CD8-positive, alpha-beta memory T cell (primary cell): Measurements from ENCODE around the gene ACTA2. TPM values are rescaled to one million over a fixed set of nuclear protein-coding genes. Genes with fewer than 3 reads are reported as not detected.

Source experiments
- CTCF ChIA-PET: fragments of 350-600 bp; sonication (Branson Sonifier 250); formaldehyde crosslinking; loops from one replicate; lab custom pipeline; 2021; ENCODE audit warnings: antibody characterized with exemption; lab: Charles Lee
- POLR2A ChIA-PET: fragments of 350-600 bp; sonication (Branson Sonifier 250); formaldehyde crosslinking; loops from one replicate; lab custom pipeline; 2021; ENCODE audit warnings: antibody characterized with exemption; lab: Charles Lee
- DNase-seq, 5 donors: peaks; one replicate each; pipeline versions ENCODE4 v3.0.0 to v3.0.0-alpha.2; 2020 to 2022; ENCODE audit warnings: mixed read lengths in 1 of 5
- H3K27ac ChIP-seq: one replicate; pipeline ENCODE4 v1.7.0; 2013; ENCODE audit warnings: low read depth, mild to moderate bottlenecking, low read length, moderate library complexity
- H3K27me3 ChIP-seq: 2 replicates; pipeline ENCODE4 v1.7.0; 2013; ENCODE audit warnings: low read length, mild to moderate bottlenecking; ENCODE audit not compliant: insufficient read depth, poor library complexity, severe bottlenecking
- H3K36me3 ChIP-seq: 2 replicates; pipeline ENCODE4 v1.7.0; 2013; ENCODE audit warnings: mild to moderate bottlenecking, low read length, moderate library complexity; ENCODE audit not compliant: insufficient read depth
- H3K4me1 ChIP-seq: 2 replicates; pipeline ENCODE4 v1.7.0; 2013; ENCODE audit warnings: mild to moderate bottlenecking, low read length, moderate library complexity; ENCODE audit not compliant: insufficient read depth
- H3K4me3 ChIP-seq: 2 replicates; pipeline ENCODE4 v1.7.0; 2013; ENCODE audit warnings: mild to moderate bottlenecking, low read length
- H3K9me3 ChIP-seq: 2 replicates; pipeline ENCODE4 v1.7.0; 2013; ENCODE audit warnings: mild to moderate bottlenecking, low read length
- H3K27ac Mint-ChIP-seq, 8 donors: one replicate each; pipeline ENCODE4 v1.8.0; 2020 to 2021; ENCODE audit warnings: mixed read lengths in 8 of 8, mild to moderate bottlenecking in 6 of 8, inconsistent platforms in 3 of 8, moderate library complexity in 3 of 8
- H3K27me3 Mint-ChIP-seq, 2 donors: one replicate each; pipeline ENCODE4 v1.8.0; 2020 to 2021; ENCODE audit warnings: mixed read lengths in 2 of 2, mild to moderate bottlenecking in 1 of 2, moderate library complexity in 1 of 2
- H3K36me3 Mint-ChIP-seq, 3 donors: one replicate each; pipeline ENCODE4 v1.8.0; 2020 to 2021; ENCODE audit warnings: mixed read lengths in 3 of 3, inconsistent platforms in 1 of 3, mild to moderate bottlenecking in 1 of 3
- H3K4me1 Mint-ChIP-seq, 3 donors: one replicate each; pipeline ENCODE4 v1.8.0; 2020 to 2021; ENCODE audit warnings: mixed read lengths in 3 of 3, inconsistent platforms in 1 of 3, mild to moderate bottlenecking in 1 of 3
- H3K4me3 Mint-ChIP-seq, 7 donors: one replicate each; pipeline ENCODE4 v1.8.0; 2020 to 2021; ENCODE audit warnings: mixed read lengths in 7 of 7, mild to moderate bottlenecking in 6 of 7, moderate library complexity in 4 of 7, inconsistent platforms in 2 of 7
- H3K9me3 Mint-ChIP-seq, 5 donors: one replicate each; pipeline ENCODE4 v1.8.0; 2020 to 2022; ENCODE audit warnings: mixed read lengths in 5 of 5, mild to moderate bottlenecking in 3 of 5, moderate library complexity in 2 of 5, inconsistent platforms in 1 of 5
- polyA plus RNA-seq: library from polyadenylated mRNA; unstranded; fragments of 300-500 nt; fragmentation: Illumina TruSeq; gene quantifications from one replicate; pipeline ENCODE4 v1.2.3, GENCODE V29; 2021
- total RNA-seq, 2 experiments: library from RNA; stranded (reverse); gene quantifications; one replicate each; pipeline ENCODE4 v1.2.3, GENCODE V29; 2021

The ACTA2 gene
- total and polyA plus RNA-seq, 3 experiments from 2014 or later: 24.4 to 37.1 (median 35.0) TPM

DNA sequence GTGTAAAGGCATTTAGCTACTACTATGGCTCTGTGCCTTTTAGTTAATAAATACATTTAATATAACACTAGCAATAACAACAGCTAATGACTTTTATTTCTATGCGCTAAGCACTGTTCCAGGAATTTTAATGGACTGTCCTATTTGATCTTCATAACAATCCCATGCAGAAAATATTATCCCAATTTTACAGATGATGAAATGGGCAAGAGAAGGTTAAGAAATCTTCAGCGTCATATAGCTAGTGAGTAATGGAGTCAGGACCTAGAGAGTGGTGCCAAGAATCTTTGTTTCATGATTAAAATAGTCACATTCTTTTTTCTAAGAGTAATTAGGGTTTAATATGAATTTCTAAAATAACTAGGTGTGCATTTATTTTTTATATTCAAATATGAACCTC is 32.4 kb downstream of the ACTA2 start:
- Mint-ChIP-seq H3K9me3 (no peaks in the 10 kb centered on the region), H3K4me1 (peaks cover 0 to 7% (median 0%) of the 10 kb centered on the region in 3 donors), H3K27me3 (no peaks in the 10 kb centered on the region), H3K4me3 (no peak overlapping the region), H3K36me3 (peaks cover 0 to 88% (median 17%) of the 10 kb centered on the region in 3 donors), H3K27ac (no peak overlapping the region)
- DNase-seq: no peak
- H3K36me3 ChIP-seq: peaks cover 4% of the 10 kb centered on the region
- no peaks in the 10 kb centered on the region for H3K4me1 ChIP-seq
- H3K27me3 ChIP-seq: no peaks in the 10 kb centered on the region
- H3K27ac ChIP-seq: no peak overlapping the region
- ChIA-PET POLR2A (no interaction called here), CTCF (interaction anchor here (1.2 to 1.4 kb wide), 2 partner anchors 11 to 14 kb away, joined by 4 read pairs; no protein-coding TSS in a partner anchor)
- H3K9me3 ChIP-seq: no peaks in the 10 kb centered on the region
- H3K4me3 ChIP-seq: no peak overlapping the region

DNA sequence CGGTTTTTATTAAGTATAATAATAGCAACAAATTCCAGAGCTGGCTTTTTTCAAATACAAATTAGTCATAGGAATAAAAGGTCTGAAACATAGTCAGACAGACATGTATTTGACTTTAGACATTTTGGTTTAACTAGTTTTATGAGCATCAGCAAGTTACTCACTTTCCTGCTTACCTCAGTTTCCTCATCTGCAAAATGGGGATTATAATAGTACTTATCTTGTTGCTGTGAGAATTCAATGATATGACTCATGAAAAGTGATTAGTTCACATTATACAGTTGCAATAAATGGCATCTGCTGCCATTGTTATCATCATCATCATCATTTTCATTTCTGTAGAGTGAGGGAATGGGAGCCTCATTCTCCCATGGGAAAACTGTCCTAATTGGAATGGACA is 33.5 kb downstream of the ACTA2 start:
- Mint-ChIP-seq H3K27ac (no peak overlapping the region), H3K36me3 (peaks cover 0 to 84% (median 15%) of the 10 kb centered on the region in 3 donors), H3K4me3 (no peak overlapping the region), H3K4me1 (peaks cover 0 to 4% (median 1%) of the 10 kb centered on the region in 3 donors), H3K27me3 (no peaks in the 10 kb centered on the region), H3K9me3 (no peaks in the 10 kb centered on the region)
- CTCF ChIA-PET: no interaction called here
- no peaks in the 10 kb centered on the region for H3K4me1 ChIP-seq
- DNase-seq: no peak
- H3K9me3 ChIP-seq: no peaks in the 10 kb centered on the region
- POLR2A ChIA-PET: no interaction called here
- no peaks in the 10 kb centered on the region for H3K27me3 ChIP-seq
- H3K27ac ChIP-seq: no peak overlapping the region
- H3K36me3 ChIP-seq: peaks cover 4% of the 10 kb centered on the region
- no peak overlapping the region for H3K4me3 ChIP-seq

DNA sequence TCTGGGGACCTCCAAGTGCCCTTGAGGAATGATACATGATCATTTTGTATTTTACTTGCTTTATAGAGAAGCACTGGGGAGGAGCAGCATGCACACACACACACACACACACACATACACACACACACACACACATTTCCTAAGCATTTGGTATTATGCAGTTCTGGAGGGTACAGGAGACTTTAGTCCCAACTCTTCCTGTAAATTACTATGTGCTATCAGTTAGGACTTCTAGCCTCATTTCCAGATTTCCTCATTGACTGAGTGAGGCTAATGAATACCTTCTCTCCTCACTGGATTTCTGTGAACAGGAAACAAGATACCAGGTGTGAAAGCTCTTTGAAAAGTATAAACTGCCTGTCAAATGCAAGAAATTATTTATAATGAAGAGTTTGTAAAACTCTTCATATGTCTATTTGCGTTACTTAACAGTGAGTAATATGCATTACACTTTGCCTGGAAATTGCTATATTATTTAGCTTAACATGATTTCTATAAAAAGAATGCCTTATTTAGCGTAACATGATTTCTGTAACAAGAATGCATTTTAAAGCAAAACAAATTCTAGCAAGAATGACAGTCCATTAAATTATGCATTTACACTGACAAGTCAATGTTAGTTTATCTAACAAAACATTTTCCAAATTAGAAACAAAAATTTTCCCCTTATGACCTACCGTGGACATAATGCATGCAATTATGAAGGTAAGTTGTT is 34.2 kb downstream of the ACTA2 start:
- Mint-ChIP-seq H3K27me3 (no peaks in the 10 kb centered on the region), H3K4me1 (peaks cover 0 to 4% (median 1%) of the 10 kb centered on the region in 3 donors), H3K27ac (no peak overlapping the region), H3K9me3 (no peaks in the 10 kb centered on the region), H3K4me3 (no peak overlapping the region), H3K36me3 (peaks cover 0 to 84% (median 13%) of the 10 kb centered on the region in 3 donors)
- H3K9me3 ChIP-seq: no peaks in the 10 kb centered on the region
- DNase-seq: no peak
- H3K36me3 ChIP-seq: peaks cover 4% of the 10 kb centered on the region
- ChIA-PET POLR2A (interaction anchor here (0.6 kb wide), 1 partner anchor 26 kb away, joined by 4 read pairs; no protein-coding TSS in a partner anchor), CTCF (interaction anchor here (1.5 kb wide), 1 partner anchor 14 kb away, joined by 3 read pairs; no protein-coding TSS in a partner anchor)
- no peak overlapping the region for H3K4me3 ChIP-seq
- no peaks in the 10 kb centered on the region for H3K4me1 ChIP-seq
- H3K27ac ChIP-seq: no peak overlapping the region
- H3K27me3 ChIP-seq: no peaks in the 10 kb centered on the region

DNA sequence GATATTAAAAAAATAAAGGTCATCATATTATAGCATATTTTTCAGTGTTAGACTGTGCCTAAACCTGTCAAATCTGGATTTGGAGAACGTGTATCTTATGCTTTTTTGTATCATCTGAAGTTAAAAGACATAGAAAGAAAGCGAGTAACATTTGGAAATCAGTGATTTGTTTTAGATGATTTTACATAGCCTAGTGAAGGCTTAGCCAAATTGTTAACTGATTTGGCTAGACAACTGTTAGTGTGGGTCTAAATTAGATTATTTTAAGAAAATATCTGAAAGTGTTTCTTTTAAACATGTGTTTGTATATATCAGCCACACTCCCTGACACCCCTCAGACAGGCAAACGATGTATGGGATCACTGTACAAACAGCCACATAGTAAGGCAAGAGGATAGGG is 35.6 kb downstream of the ACTA2 start:
- Mint-ChIP-seq H3K27ac (peak overlapping the region in 1 of 8 donors; percentile 72), H3K27me3 (no peaks in the 10 kb centered on the region), H3K4me1 (peaks cover 0 to 4% (median 1%) of the 10 kb centered on the region in 3 donors), H3K36me3 (peaks cover 0 to 86% (median 19%) of the 10 kb centered on the region in 3 donors), H3K4me3 (no peak overlapping the region), H3K9me3 (no peaks in the 10 kb centered on the region)
- H3K9me3 ChIP-seq: no peaks in the 10 kb centered on the region
- H3K4me1 ChIP-seq: no peaks in the 10 kb centered on the region
- no peak overlapping the region for H3K27ac ChIP-seq
- no peaks in the 10 kb centered on the region for H3K27me3 ChIP-seq
- no peak for DNase-seq
- ChIA-PET CTCF (interaction anchor here (1.0 to 1.5 kb wide), 2 partner anchors 15 to 26 kb away, joined by 3 read pairs; no protein-coding TSS in a partner anchor), POLR2A (no interaction called here)
- H3K4me3 ChIP-seq: no peak overlapping the region
- peaks cover 8% of the 10 kb centered on the region for H3K36me3 ChIP-seq

DNA sequence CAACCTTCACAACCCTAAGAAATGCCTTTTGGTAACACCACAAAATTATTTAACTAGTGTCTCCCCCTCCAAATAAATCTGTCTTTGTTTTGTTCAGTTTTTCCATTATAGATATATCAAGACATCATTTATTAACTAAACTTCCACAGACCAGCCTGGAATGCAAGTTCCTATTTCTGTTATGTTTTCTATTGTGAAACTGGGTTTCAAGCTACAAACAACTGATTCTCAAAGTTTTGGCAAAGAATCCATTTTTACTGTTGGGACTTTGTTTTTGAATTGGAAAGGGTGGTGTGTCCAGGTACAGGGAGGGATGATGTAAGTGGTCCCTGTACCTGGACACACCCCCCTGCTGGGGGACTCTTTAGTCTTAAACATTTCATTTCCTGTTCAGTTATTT is 36.3 kb downstream of the ACTA2 start:
- H3K4me3 Mint-ChIP-seq: no peak overlapping the region
- Histone ChIP-seq H3K4me3 (no peak overlapping the region), H3K9me3 (no peaks in the 10 kb centered on the region), H3K36me3 (peaks cover 10% of the 10 kb centered on the region), H3K4me1 (no peaks in the 10 kb centered on the region), H3K27ac (no peak overlapping the region), H3K27me3 (no peaks in the 10 kb centered on the region)
- peaks cover 0 to 88% (median 25%) of the 10 kb centered on the region in 3 donors for H3K36me3 Mint-ChIP-seq
- no peaks in the 10 kb centered on the region for H3K9me3 Mint-ChIP-seq
- peaks cover 0 to 4% (median 1%) of the 10 kb centered on the region in 3 donors for H3K4me1 Mint-ChIP-seq
- H3K27me3 Mint-ChIP-seq: no peaks in the 10 kb centered on the region
- CTCF ChIA-PET: interaction anchor here (1.0 kb wide), 1 partner anchor 27 kb away, joined by 3 read pairs; no protein-coding TSS in a partner anchor
- H3K27ac Mint-ChIP-seq: peak overlapping the region in 2 of 8 donors; percentile 14 to 47
- POLR2A ChIA-PET: no interaction called here
- DNase-seq: no peak

DNA sequence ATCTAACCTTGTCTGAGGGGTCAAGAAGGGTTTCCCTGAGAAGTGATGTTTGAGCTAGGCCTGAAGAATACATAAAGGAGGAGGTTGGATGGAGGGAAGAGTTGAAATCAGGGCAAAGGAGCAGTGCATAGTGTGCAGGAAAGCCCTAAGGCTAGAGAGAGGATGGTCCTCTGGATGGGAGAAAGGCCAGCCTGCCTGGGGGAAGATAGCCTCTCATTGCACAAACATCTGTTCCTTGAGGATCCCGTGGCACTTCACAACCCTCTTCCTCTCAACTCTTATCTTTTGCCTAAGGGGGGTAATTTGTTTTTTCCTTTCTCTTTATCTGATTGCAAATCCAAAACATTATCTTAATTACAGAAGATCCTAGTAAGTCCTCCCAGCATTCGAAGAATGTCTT is 36.8 kb downstream of the ACTA2 start:
- H3K4me1 Mint-ChIP-seq: peaks cover 0 to 4% (median 1%) of the 10 kb centered on the region in 3 donors
- H3K27me3 ChIP-seq: no peaks in the 10 kb centered on the region
- DNase-seq: no peak
- no peak overlapping the region for H3K4me3 Mint-ChIP-seq
- POLR2A ChIA-PET: no interaction called here
- peaks cover 0 to 90% (median 27%) of the 10 kb centered on the region in 3 donors for H3K36me3 Mint-ChIP-seq
- peaks cover 13% of the 10 kb centered on the region for H3K36me3 ChIP-seq
- H3K9me3 Mint-ChIP-seq: no peaks in the 10 kb centered on the region
- H3K27me3 Mint-ChIP-seq: no peaks in the 10 kb centered on the region
- no peaks in the 10 kb centered on the region for H3K4me1 ChIP-seq
- CTCF ChIA-PET: no interaction called here
- peak overlapping the region in 4 of 8 donors; percentile 6 to 81 (median 14) for H3K27ac Mint-ChIP-seq
- no peak overlapping the region for H3K27ac ChIP-seq
- H3K4me3 ChIP-seq: no peak overlapping the region
- H3K9me3 ChIP-seq: no peaks in the 10 kb centered on the region

DNA sequence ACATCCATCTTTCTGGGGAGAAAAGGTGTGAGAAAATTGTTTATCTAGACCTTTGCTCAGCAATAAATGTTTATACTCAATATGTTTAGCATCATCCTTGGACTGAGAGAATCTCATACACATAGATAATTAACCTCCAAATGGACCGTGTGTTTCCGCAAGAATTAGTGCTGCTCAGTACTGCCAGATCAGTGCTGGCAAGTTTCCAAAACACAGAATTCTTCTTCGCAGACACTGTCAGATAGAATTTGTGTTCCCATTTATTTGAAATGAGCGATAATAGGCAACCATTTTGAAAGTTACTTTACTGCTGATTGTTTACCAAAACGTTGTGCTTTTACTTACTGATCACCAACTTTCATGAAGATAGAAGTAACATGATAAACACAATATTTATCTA is 38.8 kb downstream of the ACTA2 start:
- Mint-ChIP-seq H3K4me1 (peaks cover 0 to 4% (median 1%) of the 10 kb centered on the region in 3 donors), H3K36me3 (peaks cover 1 to 86% (median 31%) of the 10 kb centered on the region in 3 donors), H3K9me3 (no peaks in the 10 kb centered on the region), H3K27me3 (no peaks in the 10 kb centered on the region), H3K27ac (no peak overlapping the region), H3K4me3 (no peak overlapping the region)
- ChIA-PET CTCF (no interaction called here), POLR2A (no interaction called here)
- peaks cover 14% of the 10 kb centered on the region for H3K36me3 ChIP-seq
- no peak overlapping the region for H3K27ac ChIP-seq
- H3K4me1 ChIP-seq: no peaks in the 10 kb centered on the region
- H3K27me3 ChIP-seq: no peaks in the 10 kb centered on the region
- H3K4me3 ChIP-seq: no peak overlapping the region
- H3K9me3 ChIP-seq: no peaks in the 10 kb centered on the region
- no peak for DNase-seq

DNA sequence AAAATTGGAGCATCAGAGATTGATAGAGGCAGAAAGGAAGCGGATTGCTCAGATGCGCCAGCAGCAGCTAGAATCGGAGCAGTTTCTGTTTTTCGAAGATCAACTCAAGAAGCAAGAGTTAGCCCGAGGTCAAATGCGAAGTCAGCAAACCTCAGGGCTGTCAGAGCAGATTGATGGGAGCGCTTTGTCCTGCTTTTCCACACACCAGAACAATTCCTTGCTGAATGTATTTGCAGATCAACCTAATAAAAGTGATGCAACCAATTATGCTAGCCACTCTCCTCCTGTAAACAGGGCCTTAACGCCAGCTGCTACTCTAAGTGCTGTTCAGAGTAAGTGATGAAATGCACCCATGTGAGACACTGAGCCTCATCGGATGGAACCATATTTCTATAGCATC is 39.4 kb downstream of the ACTA2 start:
- Mint-ChIP-seq H3K27ac (peak overlapping the region in 1 of 8 donors; percentile 1), H3K9me3 (no peaks in the 10 kb centered on the region), H3K27me3 (no peaks in the 10 kb centered on the region), H3K4me1 (peaks cover 1 to 7% (median 2%) of the 10 kb centered on the region in 3 donors), H3K36me3 (peaks cover 4 to 86% (median 35%) of the 10 kb centered on the region in 3 donors), H3K4me3 (no peak overlapping the region)
- Histone ChIP-seq H3K27ac (no peak overlapping the region), H3K9me3 (no peaks in the 10 kb centered on the region), H3K27me3 (no peaks in the 10 kb centered on the region), H3K36me3 (peaks cover 18% of the 10 kb centered on the region), H3K4me1 (no peaks in the 10 kb centered on the region), H3K4me3 (no peak overlapping the region)
- no peak for DNase-seq
- CTCF ChIA-PET: no interaction called here
- POLR2A ChIA-PET: no interaction called here
